ENCODE results near the gene CCL17. TPM values are rescaled to one million over a fixed set of nuclear protein-coding genes. Genes with fewer than 3 reads are reported as not detected.
A peak's percentile ranks its signal among the peaks of the same experiment; 100 is the strongest.

The CCL17 gene
- total RNA-seq, 4 donors from 2014 or later, result not detected

DNA sequence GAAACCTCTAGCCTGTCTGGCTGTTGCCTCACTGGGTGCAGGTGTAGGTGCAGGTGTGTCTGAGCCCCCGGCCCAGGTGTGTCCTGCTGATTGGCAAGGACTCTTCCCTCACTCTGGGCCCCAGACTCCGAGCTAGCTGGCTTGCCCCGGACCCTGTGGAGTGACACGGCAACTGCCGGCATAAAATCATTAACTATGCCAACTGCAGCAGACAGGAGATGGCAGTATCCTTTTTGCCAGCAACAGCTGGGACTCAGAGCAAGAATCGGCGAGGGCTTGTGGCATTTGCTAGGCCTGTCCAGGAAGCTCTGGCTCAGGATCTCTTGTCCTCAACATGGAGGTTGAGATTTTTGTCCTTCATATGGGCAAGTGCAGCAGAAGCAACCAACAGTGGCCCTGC lies 21.8 kb downstream of the CCL17 start:
- Histone ChIP-seq H3K4me1 (no peaks in the 10 kb centered on the region), H3K36me3 (peaks cover 0 to 48% (median 0%) of the 10 kb centered on the region in 3 donors), H3K27ac (no peak overlapping the region), H3K27me3 (no peaks in the 10 kb centered on the region), H3K4me3 (no peak overlapping the region), H3K9me3 (no peaks in the 10 kb centered on the region)
- no peak for DNase-seq
- TF ChIP-seq POLR2A (IDR thresholded peaks at IDR 0.05), result no peak
- TF ChIP-seq CTCF (IDR thresholded peaks at IDR 0.05), result no peak

- Histone ChIP-seq H3K27ac (no peak overlapping the region), H3K4me3 (no peak overlapping the region), H3K9me3 (no peaks in the 10 kb centered on the region), H3K36me3 (peaks cover 0 to 58% (median 0%) of the 10 kb centered on the region in 3 donors), H3K27me3 (no peaks in the 10 kb centered on the region), H3K4me1 (no peaks in the 10 kb centered on the region)
- no peak for TF ChIP-seq POLR2A (IDR thresholded peaks at IDR 0.05)
- no peak for TF ChIP-seq CTCF (IDR thresholded peaks at IDR 0.05)
- DNase-seq, result no peak
Observed at GRCh38 chr16:57427307-57427706, 22.7 kb downstream of the CCL17 start.

- no peak for DNase-seq
- Histone ChIP-seq H3K4me3 (no peak overlapping the region), H3K4me1 (no peaks in the 10 kb centered on the region), H3K27ac (no peak overlapping the region), H3K36me3 (peaks cover 0 to 63% (median 0%) of the 10 kb centered on the region in 3 donors), H3K27me3 (no peaks in the 10 kb centered on the region), H3K9me3 (no peaks in the 10 kb centered on the region)
- TF ChIP-seq CTCF (IDR thresholded peaks at IDR 0.05) (no peak), POLR2A (IDR thresholded peaks at IDR 0.05) (no peak)
Observed at GRCh38 chr16:57427824-57428223, 23.3 kb downstream of the CCL17 start.

GRCh38 chr16:57430955-57431354 lies 26.4 kb downstream of the CCL17 start:
- Histone ChIP-seq H3K9me3 (no peaks in the 10 kb centered on the region), H3K27ac (no peak overlapping the region), H3K4me3 (no peak overlapping the region), H3K4me1 (no peaks in the 10 kb centered on the region), H3K27me3 (no peaks in the 10 kb centered on the region), H3K36me3 (peaks cover 0 to 93% (median 0%) of the 10 kb centered on the region in 3 donors)
- no peak for DNase-seq
- TF ChIP-seq CTCF (IDR thresholded peaks at IDR 0.05) (no peak), POLR2A (IDR thresholded peaks at IDR 0.05) (no peak)

GRCh38 chr16:57432505-57432904 lies 27.9 kb downstream of the CCL17 start:
- no peaks in the 10 kb centered on the region for H3K4me1 ChIP-seq
- no peak for DNase-seq
- no peaks in the 10 kb centered on the region for H3K27me3 ChIP-seq
- peaks cover 0 to 91% (median 0%) of the 10 kb centered on the region in 3 donors for H3K36me3 ChIP-seq
- H3K27ac ChIP-seq, result peak overlapping the region in 3 of 4 donors; percentile 23 to 68 (median 50)
- no peak overlapping the region for H3K4me3 ChIP-seq
- no peak for TF ChIP-seq POLR2A (IDR thresholded peaks at IDR 0.05)
- no peak for TF ChIP-seq CTCF (IDR thresholded peaks at IDR 0.05)
- no peaks in the 10 kb centered on the region for H3K9me3 ChIP-seq

DNA sequence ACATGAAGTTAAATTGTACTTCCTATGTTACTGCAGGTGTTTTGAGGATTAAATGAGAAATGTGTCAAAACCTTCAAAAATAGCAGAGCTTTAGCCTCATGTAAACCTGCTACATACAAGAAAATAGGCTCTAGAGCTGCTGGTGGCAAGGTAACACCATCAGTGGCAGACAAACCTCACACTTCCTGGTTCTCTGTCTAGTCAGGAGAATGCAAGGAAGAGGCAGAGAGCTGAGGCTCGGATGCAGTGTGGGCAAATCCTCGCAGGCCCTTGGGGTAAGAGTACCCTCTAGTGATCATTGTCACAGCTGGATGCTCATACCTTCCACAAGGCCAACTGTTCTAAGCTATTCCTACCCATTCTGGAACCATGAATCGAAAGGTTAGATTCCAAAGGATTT lies 28.4 kb downstream of the CCL17 start:
- Histone ChIP-seq H3K9me3 (no peaks in the 10 kb centered on the region), H3K36me3 (peaks cover 0 to 93% (median 0%) of the 10 kb centered on the region in 3 donors), H3K4me1 (no peaks in the 10 kb centered on the region), H3K27ac (peak overlapping the region in 2 of 4 donors; percentile 50 to 68), H3K27me3 (no peaks in the 10 kb centered on the region), H3K4me3 (no peak overlapping the region)
- TF ChIP-seq CTCF (IDR thresholded peaks at IDR 0.05), result no peak
- no peak for TF ChIP-seq POLR2A (IDR thresholded peaks at IDR 0.05)
- DNase-seq, result no peak
